Endothelial cell of umbilical vein (primary cell): ENCODE measurements around the gene EIF2B2. TPM values are rescaled to one million over a fixed set of nuclear protein-coding genes. Genes with fewer than 3 reads are reported as not detected.

Experiments used
- BruUV-seq: library from RNA; stranded (reverse); fragments of 400-500 nt; replicated peaks from 2 replicates; lab custom pipeline; 2021; lab: Mats Ljungman, UMichigan
- CTCF ChIA-PET: fragments of 300-600, 350-600 bp; sonication (Branson Sonifier 250); formaldehyde crosslinking; loops from one replicate; lab custom pipeline; 2021; ENCODE audit warnings: antibody characterized with exemption, inconsistent platforms; lab: Charles Lee
- POLR2A ChIA-PET: fragments of 300-600, 350-600 bp; sonication (Branson Sonifier 250); formaldehyde crosslinking; loops from one replicate; lab custom pipeline; 2021; ENCODE audit warnings: antibody characterized with exemption, inconsistent platforms; lab: Charles Lee
- DNase-seq: peaks from one replicate; pipeline ENCODE4 v3.0.0-alpha.2; 2011; ENCODE audit warnings: low read depth, low spot score
- FAIRE-seq: peaks from 2 replicates; lab custom pipeline; 2011; peaks lifted over from hg19 to GRCh38; lab: Jason Lieb, UNC
- H2AFZ ChIP-seq: 2 replicates; pipeline ENCODE4 v1.6.0; 2012; ENCODE audit warnings: low read depth, low read length, control low read depth, inconsistent platforms
- H3K27ac ChIP-seq: 2 replicates; pipeline ENCODE4 v1.5.1; 2011; ENCODE audit warnings: low read depth, mild to moderate bottlenecking, control low read depth, low read length, moderate library complexity; ENCODE audit not compliant: insufficient read depth
- H3K27me3 ChIP-seq, 2 experiments: 2 replicates each; pipeline versions ENCODE4 v1.6.0 to v1.6.1; 2011; ENCODE audit warnings: low read length in 2 of 2, mixed read lengths in 1 of 2; ENCODE audit not compliant: control insufficient read depth in 2 of 2, insufficient read depth in 2 of 2
- H3K36me3 ChIP-seq, 2 experiments: 2 replicates in 1 of 2; 3 replicates in 1 of 2; pipeline ENCODE4 v1.5.1; 2011; ENCODE audit warnings: low read length in 2 of 2, mild to moderate bottlenecking in 1 of 2, moderate library complexity in 1 of 2; ENCODE audit not compliant: control insufficient read depth in 2 of 2, insufficient read depth in 2 of 2; ENCODE audit errors: extremely low read depth in 1 of 2
- H3K4me1 ChIP-seq: 3 replicates; pipeline ENCODE4 v1.5.1; 2011; ENCODE audit warnings: mild to moderate bottlenecking, low read length; ENCODE audit not compliant: control insufficient read depth, insufficient read depth; ENCODE audit errors: extremely low read depth
- H3K4me2 ChIP-seq: 2 replicates; pipeline ENCODE4 v1.6.1; 2011; ENCODE audit warnings: low read length, control low read depth, mixed read lengths; ENCODE audit not compliant: insufficient read depth
- H3K4me3 ChIP-seq, 3 experiments: fragments of 200-600 bp in 1 of 3; sonication (generic), shearing (Covaris generic) in 1 of 3; replicated peaks in 1 of 3; 2 replicates each; pipeline ENCODE4 v1.5.1; 2011 to 2016; ENCODE audit warnings: control low read depth in 3 of 3, low read length in 3 of 3, mild to moderate bottlenecking in 2 of 3, inconsistent platforms in 1 of 3, low read depth in 1 of 3, moderate library complexity in 1 of 3; ENCODE audit not compliant: insufficient read depth in 1 of 3
- H3K79me2 ChIP-seq: 2 replicates; pipeline ENCODE4 v1.6.0; 2012; ENCODE audit warnings: low read length, inconsistent platforms; ENCODE audit not compliant: control insufficient read depth, insufficient read depth
- H3K9ac ChIP-seq: replicated peaks from 2 replicates; pipeline ENCODE3; 2011; ENCODE audit warnings: low read length, control low read depth; ENCODE audit not compliant: insufficient read depth; ENCODE audit errors: extremely low read depth
- H3K9me1 ChIP-seq: replicated peaks from 3 replicates; pipeline ENCODE4 v1.6.0; 2011; ENCODE audit warnings: mild to moderate bottlenecking, low read length; ENCODE audit not compliant: control insufficient read depth, insufficient read depth; ENCODE audit errors: extremely low read depth
- H3K9me3 ChIP-seq: replicated peaks from 2 replicates; pipeline ENCODE4 v1.5.1; 2012; ENCODE audit warnings: low read length, inconsistent platforms; ENCODE audit not compliant: control insufficient read depth, insufficient read depth
- H4K20me1 ChIP-seq: replicated peaks from 2 replicates; pipeline ENCODE3; 2011; ENCODE audit warnings: mild to moderate bottlenecking, low read length; ENCODE audit not compliant: control insufficient read depth, insufficient read depth; ENCODE audit errors: extremely low read depth
- EZH2 ChIP-seq: IDR thresholded peaks from 2 replicates; pipeline ENCODE4 v1.6.1; 2012; ENCODE audit warnings: borderline replicate concordance, low read depth, mild to moderate bottlenecking, moderate library complexity, low read length, inconsistent platforms; ENCODE audit not compliant: severe bottlenecking
- FOS ChIP-seq: IDR thresholded peaks from 2 replicates; pipeline ENCODE4 v1.6.1; 2011; ENCODE audit warnings: mild to moderate bottlenecking, low read length, moderate library complexity, borderline replicate concordance; ENCODE audit not compliant: insufficient read depth
- GATA2 ChIP-seq: IDR thresholded peaks from 2 replicates; pipeline ENCODE4 v1.7.0; 2011; ENCODE audit warnings: low read depth, mild to moderate bottlenecking, moderate library complexity, mixed read lengths, low read length; ENCODE audit not compliant: insufficient read length, insufficient read depth
- MAX ChIP-seq: IDR thresholded peaks from 2 replicates; pipeline ENCODE4 v1.6.1; 2011; ENCODE audit not compliant: insufficient read depth, insufficient read length
- POLR2A ChIP-seq: IDR thresholded peaks from 2 replicates; pipeline ENCODE4 v1.6.1; 2012; ENCODE audit warnings: low read depth, mild to moderate bottlenecking, control low read depth, low read length
- POLR2AphosphoS5 ChIP-seq: IDR thresholded peaks from 2 replicates; pipeline ENCODE4 v1.6.1; 2012; ENCODE audit warnings: low read depth, mild to moderate bottlenecking, control low read depth, low read length, moderate library complexity; ENCODE audit not compliant: insufficient read depth
- dilution Hi-C: fragments of 300-500 bp; cut with MboI; formaldehyde crosslinking; loops from one replicate; pipeline ENCODE4 v1.15.0; 2019; ENCODE audit warnings: low sequenced_read_pairs; ENCODE audit not compliant: extremely low pct_ligation_motif_present
- intact Hi-C: fragments of 100-400 bp; cut with micrococcal nuclease; formaldehyde crosslinking; loops from one replicate; pipeline ENCODE4 v1.10.0; 2022
- polyA plus RNA-seq, 4 experiments: library from polyadenylated mRNA; depleted of rRNA in 3 of 4; stranded (reverse) in 3 of 4; unstranded in 1 of 4; fragments of >200 nt; gene quantifications; 2 replicates each; pipeline versions ENCODE4 v1.2.1 to v1.2.3, GENCODE V29; 2011 to 2012; ENCODE audit warnings: missing spikeins in 1 of 4
- total RNA-seq: library from RNA; stranded (reverse); gene quantifications from 2 replicates; pipeline ENCODE4 v1.2.3, GENCODE V29; 2021
- TF ChIP-seq, protein P1 (sequence below), 2 donors: IDR thresholded peaks; 1 replicate in 1 of 2; 2 replicates in 1 of 2; pipeline ENCODE4 v1.5.1; 2011; ENCODE audit warnings: low read length in 2 of 2, mild to moderate bottlenecking in 2 of 2, moderate library complexity in 2 of 2, control low read depth in 1 of 2, inconsistent platforms in 1 of 2, low read depth in 1 of 2; ENCODE audit not compliant: insufficient read depth in 1 of 2; ENCODE audit errors: extremely low read depth in 1 of 2

The EIF2B2 gene
- total and polyA plus RNA-seq, 2 donors (not counting 3 experiments of a cell fraction or from before 2014, with no cell fraction given), result 97.0 to 143 TPM

GRCh38 chr14:75016815-75017214 is 14.1 kb downstream of the EIF2B2 start:
- intact Hi-C loops, result no loop called here
- ChIA-PET POLR2A (no interaction called here), CTCF (interaction anchor here (1.3 kb wide), 1 partner anchor 10 kb away, joined by 3 read pairs; no protein-coding TSS in a partner anchor)
- Histone ChIP-seq H3K4me3 (no peak overlapping the region), H4K20me1 (no peaks in the 10 kb centered on the region), H3K9me1 (no peaks in the 10 kb centered on the region), H3K4me2 (no peak overlapping the region), H3K9me3 (no peaks in the 10 kb centered on the region), H3K9ac (no peak overlapping the region), H2AFZ (no peak overlapping the region), H3K79me2 (no peaks in the 10 kb centered on the region), H3K27me3 (no peaks in the 10 kb centered on the region), H3K4me1 (peaks cover 5% of the 10 kb centered on the region), H3K36me3 (peaks cover 4 to 14% of the 10 kb centered on the region in 2 experiments), H3K27ac (no peak overlapping the region)
- DNase-seq (no peak), FAIRE-seq (no peak)
- BruUV-seq, result no TSS peak
- TF ChIP-seq, protein P1, sequence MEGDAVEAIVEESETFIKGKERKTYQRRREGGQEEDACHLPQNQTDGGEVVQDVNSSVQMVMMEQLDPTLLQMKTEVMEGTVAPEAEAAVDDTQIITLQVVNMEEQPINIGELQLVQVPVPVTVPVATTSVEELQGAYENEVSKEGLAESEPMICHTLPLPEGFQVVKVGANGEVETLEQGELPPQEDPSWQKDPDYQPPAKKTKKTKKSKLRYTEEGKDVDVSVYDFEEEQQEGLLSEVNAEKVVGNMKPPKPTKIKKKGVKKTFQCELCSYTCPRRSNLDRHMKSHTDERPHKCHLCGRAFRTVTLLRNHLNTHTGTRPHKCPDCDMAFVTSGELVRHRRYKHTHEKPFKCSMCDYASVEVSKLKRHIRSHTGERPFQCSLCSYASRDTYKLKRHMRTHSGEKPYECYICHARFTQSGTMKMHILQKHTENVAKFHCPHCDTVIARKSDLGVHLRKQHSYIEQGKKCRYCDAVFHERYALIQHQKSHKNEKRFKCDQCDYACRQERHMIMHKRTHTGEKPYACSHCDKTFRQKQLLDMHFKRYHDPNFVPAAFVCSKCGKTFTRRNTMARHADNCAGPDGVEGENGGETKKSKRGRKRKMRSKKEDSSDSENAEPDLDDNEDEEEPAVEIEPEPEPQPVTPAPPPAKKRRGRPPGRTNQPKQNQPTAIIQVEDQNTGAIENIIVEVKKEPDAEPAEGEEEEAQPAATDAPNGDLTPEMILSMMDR (IDR thresholded peaks at IDR 0.05; ENCODE audit: extremely low read depth in 1 of 2, insufficient read depth in 1 of 2, low read depth in 1 of 2, low read length in 2 of 2), result no peak
- no peak for TF ChIP-seq POLR2AphosphoS5
- no peak for TF ChIP-seq GATA2
- TF ChIP-seq POLR2A, result no peak
- TF ChIP-seq FOS, result no peak
- no peak for TF ChIP-seq EZH2
- no peak for TF ChIP-seq MAX
- dilution Hi-C loops, result no loop called here
